Body of pancreas (tissue), 4 donors: Measurements from ENCODE around the gene TUBA1C. TPM values are rescaled to one million over a fixed set of nuclear protein-coding genes. Genes with fewer than 3 reads are reported as not detected.

Source experiments
- ATAC-seq: fragments of 150-250 bp; one replicate; pipeline ENCODE4 v1.9.1; 2016
- DNase-seq, 4 donors: peaks; one replicate each; pipeline ENCODE4 v3.0.0-alpha.2; 2019
- H3K27ac ChIP-seq, 4 donors: fragments of 200-600 bp; sonication (generic); 1 replicate in 3 of 4; 2 replicates in 1 of 4; pipeline versions ENCODE4 v1.5.1 to v1.6.1; 2016 to 2019; ENCODE audit warnings: mild to moderate bottlenecking in 1 of 4, mixed read lengths in 1 of 4, moderate library complexity in 1 of 4
- H3K27me3 ChIP-seq, 2 donors: fragments of 200-600 bp; sonication (generic); one replicate each; pipeline ENCODE4 v1.6.0; 2016; ENCODE audit warnings: mild to moderate bottlenecking in 1 of 2
- H3K36me3 ChIP-seq, 2 donors: fragments of 200-600 bp; sonication (generic); replicated peaks in 1 of 2; 2 replicates each; pipeline ENCODE4 v1.5.1; 2016; ENCODE audit warnings: low read depth in 2 of 2; ENCODE audit not compliant: insufficient read depth in 1 of 2
- H3K4me1 ChIP-seq: fragments of 200-600 bp; sonication (generic); one replicate; pipeline ENCODE4 v1.6.0; 2016
- H3K4me3 ChIP-seq, 2 donors: fragments of 200-600 bp; sonication (generic); 1 replicate in 1 of 2; 2 replicates in 1 of 2; pipeline ENCODE4 v1.5.1; 2016 to 2019
- H3K9me3 ChIP-seq, 3 donors: fragments of 200-600 bp; sonication (generic); 1 replicate in 2 of 3; 2 replicates in 1 of 3; pipeline ENCODE4 v1.5.1; 2016
- CTCF ChIP-seq, 7 experiments: fragments of 450-650 bp in 4 of 7; fragments of 200-600 bp in 3 of 7; sonication (generic) in 3 of 7; IDR thresholded peaks; one replicate each; pipeline ENCODE4 v1.5.1; 2016 to 2019; ENCODE audit warnings: antibody characterized with exemption in 7 of 7
- POLR2A ChIP-seq, 3 donors: fragments of 450-650 bp; IDR thresholded peaks; one replicate each; pipeline ENCODE4 v1.6.1; 2016; ENCODE audit warnings: antibody characterized with exemption in 3 of 3, mild to moderate bottlenecking in 2 of 3
- WGBS, 2 donors: methylation state at CpG; one replicate each; pipeline ENCODE4 v1.1.5; 2017; 5-methylcytosine and 5-hydroxymethylcytosine counted together
- intact Hi-C: fragments of 100-400 bp; cut with DNase I; formaldehyde crosslinking; loops from one replicate; pipeline ENCODE4 v1.15.1; 2023
- total RNA-seq, 2 donors: library from RNA; depleted of rRNA; stranded (reverse); fragments of >200 nt; gene quantifications; one replicate each; pipeline ENCODE4 v1.1.0, GENCODE V29; 2016

Gene TUBA1C
- total RNA-seq, 2 donors from 2014 or later = 32.6 to 39.2 TPM

DNA sequence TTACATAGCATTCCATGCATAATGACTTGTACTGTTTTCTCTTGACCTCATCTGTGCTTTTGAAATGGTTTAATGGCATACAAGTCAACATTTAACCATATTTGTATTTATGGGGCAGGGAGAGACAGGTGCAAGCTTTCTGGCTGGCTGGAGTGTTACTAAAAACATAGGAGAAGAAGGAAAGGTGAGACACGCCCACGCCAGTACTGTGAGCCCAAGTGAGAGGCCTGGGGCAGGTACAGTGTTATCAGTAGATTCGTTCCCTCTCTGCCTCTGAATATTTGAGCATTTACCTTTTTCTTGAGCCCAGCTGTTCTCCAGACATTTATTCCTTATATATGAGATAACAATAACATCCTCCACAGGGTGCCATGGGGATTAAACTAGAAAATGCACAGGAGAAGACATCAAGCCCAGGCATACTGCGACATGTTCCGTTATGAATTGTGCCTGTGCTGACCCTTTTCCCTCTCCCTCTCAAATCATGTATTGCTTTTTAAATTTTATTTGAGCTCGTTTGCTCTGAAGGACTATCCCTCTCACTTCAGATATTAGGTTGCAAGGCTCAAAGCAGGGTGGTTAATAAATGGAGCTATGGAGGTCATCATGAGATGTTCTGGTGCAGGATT is 34.6 kb upstream of the TUBA1C start:
- intact Hi-C loops = loop anchor here (10.0 kb wide), 1 partner anchor 145 kb away; no protein-coding TSS in a partner anchor
- H3K4me1 ChIP-seq = peaks cover 22% of the 10 kb centered on the region
- TF ChIP-seq POLR2A (IDR thresholded peaks at IDR 0.05) (no peak), CTCF (IDR thresholded peaks at IDR 0.05) (no peak)
- no peaks in the 10 kb centered on the region for H3K27me3 ChIP-seq
- DNase-seq (no peak), ATAC-seq (no peak)
- no peak overlapping the region for H3K27ac ChIP-seq
- no peaks in the 10 kb centered on the region for H3K9me3 ChIP-seq
- H3K36me3 ChIP-seq = no peaks in the 10 kb centered on the region
- H3K4me3 ChIP-seq = no peak overlapping the region
- WGBS, 2 donors = 69 to 72% methylated on average over 6 of the region's 6 CpGs

- H3K36me3 ChIP-seq = no peaks in the 10 kb centered on the region
- ATAC-seq (no peak), DNase-seq (no peak)
- H3K4me3 ChIP-seq = no peak overlapping the region
- TF ChIP-seq POLR2A (IDR thresholded peaks at IDR 0.05) = no peak
- TF ChIP-seq CTCF (IDR thresholded peaks at IDR 0.05) = no peak
- no peaks in the 10 kb centered on the region for H3K27me3 ChIP-seq
- H3K9me3 ChIP-seq = no peaks in the 10 kb centered on the region
- intact Hi-C loops = loop anchor here (10.0 kb wide), 1 partner anchor 146 kb away; no protein-coding TSS in a partner anchor
- peaks cover 22% of the 10 kb centered on the region for H3K4me1 ChIP-seq
- WGBS, 2 donors = 62 to 71% methylated on average over 3 of the region's 3 CpGs
- H3K27ac ChIP-seq = no peak overlapping the region
Measured at GRCh38 chr12:49230805-49231194, 34.1 kb upstream of the TUBA1C start.

DNA sequence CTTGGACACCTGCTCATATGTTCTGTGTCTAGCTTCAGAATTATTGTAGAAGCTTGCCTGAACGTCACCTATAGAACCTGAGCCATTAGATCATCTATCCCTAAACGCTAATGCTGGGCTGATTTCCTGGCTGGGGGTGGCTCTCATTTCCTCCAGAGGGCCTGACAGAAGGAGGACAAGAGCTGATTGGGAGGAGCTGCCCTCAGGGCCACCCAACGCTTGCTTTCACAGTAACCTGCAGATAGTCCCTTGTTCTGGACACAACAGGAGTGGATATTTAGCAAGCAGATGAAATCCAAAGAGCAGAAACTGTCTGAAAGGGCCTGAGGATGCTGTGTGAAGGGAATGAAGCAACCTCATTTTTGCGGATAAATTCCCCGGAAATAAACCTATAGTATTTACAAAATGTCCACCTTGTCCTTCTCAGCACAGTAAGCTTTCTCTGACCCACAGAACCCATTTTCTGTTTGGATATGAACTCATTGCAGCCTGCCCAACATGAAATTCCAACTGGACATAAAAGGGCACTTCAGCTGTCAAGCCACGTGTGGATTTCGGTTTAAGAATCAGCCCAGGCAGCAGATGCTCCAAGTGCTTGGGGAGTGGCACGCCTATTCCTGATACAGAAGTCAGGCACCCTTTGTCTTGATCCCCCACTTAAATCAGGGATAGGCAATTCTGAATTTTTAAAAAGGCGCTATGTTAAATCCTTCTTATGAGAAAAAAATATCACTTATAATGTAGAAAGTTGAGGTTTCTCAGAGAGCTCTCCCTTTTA is 32.8 kb upstream of the TUBA1C start:
- no peak for DNase-seq
- 77 to 83% methylated on average over 9 of the region's 9 CpGs for WGBS, 2 donors
- TF ChIP-seq CTCF (IDR thresholded peaks at IDR 0.05) = no peak
- no peak for TF ChIP-seq POLR2A (IDR thresholded peaks at IDR 0.05)
- no peaks in the 10 kb centered on the region for H3K36me3 ChIP-seq
- no peak overlapping the region for H3K4me3 ChIP-seq
- no peak overlapping the region for H3K27ac ChIP-seq
- H3K4me1 ChIP-seq = peaks cover 22% of the 10 kb centered on the region
- intact Hi-C loops = loop anchor here (10.0 kb wide), 1 partner anchor 147 kb away; no protein-coding TSS in a partner anchor
- ATAC-seq = no peak
- no peaks in the 10 kb centered on the region for H3K27me3 ChIP-seq
- H3K9me3 ChIP-seq = no peaks in the 10 kb centered on the region

DNA sequence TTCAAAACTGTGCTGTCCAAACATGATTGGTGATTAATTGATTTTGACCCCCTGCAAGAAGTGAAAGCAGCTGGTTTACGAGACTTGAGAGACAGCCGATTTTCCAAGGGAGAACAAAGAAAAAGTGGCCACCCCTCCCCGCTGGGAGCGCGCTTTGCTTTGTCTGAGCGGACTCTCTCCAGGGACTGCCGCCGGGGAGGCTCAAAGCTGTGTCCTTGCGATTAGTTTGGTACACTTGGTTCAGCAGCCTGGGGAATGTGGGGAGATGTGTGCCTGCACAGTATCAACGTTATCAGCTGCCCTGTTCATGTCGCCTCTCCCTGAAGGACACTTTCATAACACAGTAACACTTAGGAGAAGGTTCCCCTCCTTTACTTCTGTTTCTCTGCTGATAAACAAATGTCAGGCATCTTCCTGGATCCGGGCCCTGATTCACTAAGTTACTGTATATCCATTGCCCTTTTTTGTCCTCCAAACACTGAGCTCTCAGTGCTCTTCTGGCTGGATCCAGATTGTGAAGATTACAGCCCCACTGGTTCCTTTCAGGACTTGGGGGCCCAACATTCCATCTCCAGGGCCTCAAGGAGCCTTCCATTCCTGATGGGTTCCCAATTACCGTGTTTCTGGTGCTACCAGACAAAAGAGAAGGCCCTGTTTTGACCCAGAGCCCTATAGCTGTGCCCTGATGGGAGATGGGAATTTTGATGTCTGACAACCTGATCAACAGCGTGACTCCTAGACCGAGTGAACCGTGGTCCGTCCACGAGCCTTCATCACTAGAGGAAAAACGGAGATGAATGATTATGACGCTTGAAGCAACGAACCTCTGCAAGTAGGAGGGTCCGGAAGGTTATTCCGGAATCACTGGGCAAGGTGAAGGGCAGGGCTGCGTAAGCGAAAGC is 31.7 kb upstream of the TUBA1C start:
- Histone ChIP-seq H3K4me1 (peaks cover 22% of the 10 kb centered on the region), H3K4me3 (no peak overlapping the region), H3K9me3 (no peaks in the 10 kb centered on the region), H3K27ac (peak overlapping the region in 3 of 4 donors; percentile 40 to 92 (median 58)), H3K36me3 (no peaks in the 10 kb centered on the region), H3K27me3 (no peaks in the 10 kb centered on the region)
- TF ChIP-seq POLR2A (IDR thresholded peaks at IDR 0.05) (no peak), CTCF (IDR thresholded peaks at IDR 0.05) (peak in 2 of 7 experiments; percentile 18)
- DNase-seq (peak; percentile 37 to 60 (median 48)), ATAC-seq (no peak)
- intact Hi-C loops = loop anchor here (10.0 kb wide), 1 partner anchor 148 kb away; no protein-coding TSS in a partner anchor
- WGBS, 2 donors = 52 to 62% methylated on average over 22 to 25 of the region's 25 CpGs
